SK-N-SH (cell line): ENCODE measurements around the gene BLOC1S6. TPM values are rescaled to one million over a fixed set of nuclear protein-coding genes. Genes with fewer than 3 reads are reported as not detected.

ENCODE experiments used
- CTCF ChIA-PET: fragments of 300-600, 350-600 bp; formaldehyde crosslinking; extraction: SDS; loops from one replicate; lab custom pipeline; 2021; lab: Yijun Ruan, JAX
- POLR2A ChIA-PET: fragments of 350-600 bp; sonication (Branson Sonifier 250); formaldehyde crosslinking; extraction: SDS; loops from one replicate; lab custom pipeline; 2020; ENCODE audit warnings: antibody characterized with exemption, inconsistent platforms; lab: Yijun Ruan, JAX
- DNase-seq: peaks from one replicate; pipeline ENCODE4 v3.0.0; 2012
- H2AFZ ChIP-seq: fragments of 200-600 bp; sonication (generic); 2 replicates; pipeline ENCODE4 v1.8.1; 2016; ENCODE audit warnings: antibody characterized with exemption, mild to moderate bottlenecking, low read depth
- H3F3A ChIP-seq: fragments of 200-600 bp; sonication (generic); replicated peaks from 2 replicates; pipeline ENCODE3; 2016; ENCODE audit warnings: antibody characterized with exemption, mild to moderate bottlenecking; ENCODE audit not compliant: insufficient read depth
- H3K27ac ChIP-seq, 2 experiments: fragments of 200-500 bp in 1 of 2; fragments of 200-600 bp in 1 of 2; sonication (Bioruptor generic) in 1 of 2; sonication (generic), shearing (Covaris generic) in 1 of 2; 2 replicates each; pipeline versions ENCODE4 v1.5.1 to v1.6.1; 2014 to 2016; ENCODE audit warnings: low read depth in 2 of 2, inconsistent platforms in 1 of 2, low read length in 1 of 2, mild to moderate bottlenecking in 1 of 2, mixed read lengths in 1 of 2
- H3K27me3 ChIP-seq: fragments of 200-600 bp; sonication (generic), shearing (Covaris generic); 2 replicates; pipeline ENCODE4 v1.6.1; 2016; ENCODE audit warnings: mixed run types; ENCODE audit not compliant: insufficient read depth
- H3K36me3 ChIP-seq, 2 experiments: fragments of 200-500 bp in 1 of 2; fragments of 200-600 bp in 1 of 2; sonication (Bioruptor generic) in 1 of 2; sonication (generic) in 1 of 2; replicated peaks in 1 of 2; 2 replicates each; pipeline versions ENCODE3 to v1.5.1; 2014 to 2016; ENCODE audit warnings: low read length in 1 of 2, mild to moderate bottlenecking in 1 of 2; ENCODE audit not compliant: insufficient read depth in 2 of 2, control insufficient read depth in 1 of 2
- H3K4me1 ChIP-seq, 2 experiments: fragments of 200-500 bp in 1 of 2; fragments of 200-600 bp in 1 of 2; sonication (Bioruptor generic) in 1 of 2; sonication (generic), shearing (Covaris generic) in 1 of 2; 2 replicates each; pipeline versions ENCODE4 v1.5.1 to v1.6.1; 2014 to 2016; ENCODE audit warnings: low read depth in 1 of 2, low read length in 1 of 2, mixed run types in 1 of 2; ENCODE audit not compliant: insufficient read depth in 2 of 2, control insufficient read depth in 1 of 2
- H3K4me2 ChIP-seq: fragments of 200-600 bp; sonication (generic), shearing (Covaris generic); 2 replicates; pipeline ENCODE4 v1.6.1; 2017; ENCODE audit warnings: mixed run types
- H3K4me3 ChIP-seq, 2 experiments: fragments of 200-500 bp in 1 of 2; fragments of 200-600 bp in 1 of 2; sonication (Bioruptor generic) in 1 of 2; sonication (generic), shearing (Covaris generic) in 1 of 2; 2 replicates each; pipeline versions ENCODE4 v1.5.1 to v1.8.1; 2014 to 2016; ENCODE audit warnings: low read depth in 2 of 2, inconsistent platforms in 1 of 2, low read length in 1 of 2, mild to moderate bottlenecking in 1 of 2, mixed read lengths in 1 of 2, moderate library complexity in 1 of 2
- H3K79me2 ChIP-seq: fragments of 200-600 bp; sonication (generic); 2 replicates; pipeline ENCODE4 v1.8.1; 2017; ENCODE audit warnings: mild to moderate bottlenecking; ENCODE audit not compliant: insufficient read depth
- H3K9ac ChIP-seq: fragments of 200-600 bp; sonication (generic); 2 replicates; pipeline ENCODE4 v1.6.1; 2017; ENCODE audit warnings: mixed run types
- H3K9me2 ChIP-seq: fragments of 200-600 bp; sonication (generic); 2 replicates; pipeline ENCODE4 v1.6.1; 2017; ENCODE audit warnings: mixed run types
- H3K9me3 ChIP-seq: fragments of 200-600 bp; sonication (generic); 2 replicates; pipeline ENCODE4 v1.6.1; 2017; ENCODE audit warnings: mixed run types, mild to moderate bottlenecking, moderate library complexity
- H4K20me1 ChIP-seq: fragments of 200-600 bp; sonication (generic); 2 replicates; pipeline ENCODE4 v1.6.1; 2017; ENCODE audit warnings: mild to moderate bottlenecking, mixed run types; ENCODE audit not compliant: insufficient read depth
- CHD2 ChIP-seq: fragments of 150-350 bp; IDR thresholded peaks from 2 replicates; pipeline ENCODE4 v1.6.1; 2018; ENCODE audit warnings: low read length; ENCODE audit not compliant: partially characterized antibody
- EP300 ChIP-seq, 2 experiments: IDR thresholded peaks; 2 replicates each; pipeline versions ENCODE4 v1.4.0 to v1.6.1; 2012; ENCODE audit warnings: borderline replicate concordance in 1 of 2, low read depth in 1 of 2, low read length in 1 of 2
- EZH2phosphoT487 ChIP-seq: fragments of 200-600 bp; sonication (generic); IDR thresholded peaks from 2 replicates; pipeline ENCODE4 v1.6.1; 2017; ENCODE audit warnings: low read depth, mixed run types, mild to moderate bottlenecking, antibody characterized with exemption, moderate library complexity, borderline replicate concordance
- FOSL2 ChIP-seq: IDR thresholded peaks from 2 replicates; pipeline ENCODE4 v1.4.0; 2012; ENCODE audit warnings: low read depth, mild to moderate bottlenecking, moderate library complexity, borderline replicate concordance
- FOXJ3 ChIP-seq: sonication (generic); formaldehyde crosslinking; IDR thresholded peaks from 2 replicates; pipeline ENCODE4 v1.5.1; 2020; ENCODE audit warnings: mild to moderate bottlenecking, missing genetic modification reagents
- FOXM1 ChIP-seq: IDR thresholded peaks from 2 replicates; pipeline ENCODE4 v1.4.0; 2012; ENCODE audit warnings: low read depth, mild to moderate bottlenecking
- GATA2 ChIP-seq: sonication (generic); formaldehyde crosslinking; IDR thresholded peaks from 2 replicates; pipeline ENCODE4 v1.5.0; 2020; ENCODE audit warnings: mild to moderate bottlenecking, missing genetic modification reagents
- JUND ChIP-seq: IDR thresholded peaks from 2 replicates; pipeline ENCODE4 v1.4.0; 2012
- MEF2A ChIP-seq: IDR thresholded peaks from 2 replicates; pipeline ENCODE4 v1.4.0; 2012; ENCODE audit warnings: low read depth, borderline replicate concordance
- MXI1 ChIP-seq: IDR thresholded peaks from 2 replicates; pipeline ENCODE4 v1.6.1; 2012; ENCODE audit warnings: mild to moderate bottlenecking, low read depth, low read length, improper control_type of control experiment
- NRF1 ChIP-seq: IDR thresholded peaks from 2 replicates; pipeline ENCODE4 v1.6.1; 2012; ENCODE audit warnings: low read depth, mild to moderate bottlenecking, low read length
- POLR2AphosphoS5 ChIP-seq: IDR thresholded peaks from 2 replicates; pipeline ENCODE4 v1.6.1; 2012; ENCODE audit warnings: low read depth, low read length
- RCOR1 ChIP-seq: fragments of 150-350 bp; IDR thresholded peaks from 2 replicates; pipeline ENCODE4 v1.6.1; 2017; ENCODE audit warnings: antibody characterized with exemption, low read length
- RFX5 ChIP-seq: IDR thresholded peaks from 2 replicates; pipeline ENCODE4 v1.6.1; 2012; ENCODE audit warnings: mild to moderate bottlenecking, improper control_type of control experiment, low read length
- RXRA ChIP-seq: IDR thresholded peaks from 2 replicates; pipeline ENCODE4 v1.4.0; 2012; ENCODE audit warnings: low read depth, mild to moderate bottlenecking, borderline replicate concordance
- SIN3A ChIP-seq: IDR thresholded peaks from 2 replicates; pipeline ENCODE4 v1.6.1; 2012; ENCODE audit warnings: low read depth, mild to moderate bottlenecking, low read length, moderate library complexity, borderline replicate concordance
- SMC3 ChIP-seq: IDR thresholded peaks from 2 replicates; pipeline ENCODE4 v1.6.1; 2012; ENCODE audit warnings: low read depth, low read length, improper control_type of control experiment
- TCF12 ChIP-seq: IDR thresholded peaks from 2 replicates; pipeline ENCODE4 v1.4.0; 2012
- YY1 ChIP-seq: IDR thresholded peaks from 2 replicates; pipeline ENCODE4 v1.4.0; 2012; ENCODE audit warnings: low read depth, mild to moderate bottlenecking
- WGBS: methylation state at CpG from one replicate; pipeline ENCODE4 v1.1.6; 2017; ENCODE audit warnings: low lambda C conversion rate; 5-methylcytosine and 5-hydroxymethylcytosine counted together
- polyA plus RNA-seq, 3 experiments: library from polyadenylated mRNA; depleted of rRNA; stranded (reverse); fragments of >200 nt; gene quantifications; 2 replicates each; pipeline ENCODE4 v1.2.3, GENCODE V29; 2012
- TF ChIP-seq, protein P1 (sequence below): IDR thresholded peaks from 2 replicates; pipeline ENCODE4 v1.4.0; 2012; ENCODE audit warnings: low read depth, borderline replicate concordance
- TF ChIP-seq, protein P2 (sequence below): IDR thresholded peaks from 2 replicates; pipeline ENCODE4; 2012
- TF ChIP-seq, protein P3 (sequence below): fragments of 150-350 bp; IDR thresholded peaks from 2 replicates; pipeline ENCODE4 v1.6.1; 2016; ENCODE audit warnings: mild to moderate bottlenecking, low read depth, low read length
- TF ChIP-seq, protein P4 (sequence below): IDR thresholded peaks from 2 replicates; pipeline ENCODE4 v1.4.0; 2012; ENCODE audit warnings: low read depth

Gene BLOC1S6
- polyA plus RNA-seq, 1 of the 3 experiments (the other 2 are of a cell fraction): 11.3 TPM

DNA sequence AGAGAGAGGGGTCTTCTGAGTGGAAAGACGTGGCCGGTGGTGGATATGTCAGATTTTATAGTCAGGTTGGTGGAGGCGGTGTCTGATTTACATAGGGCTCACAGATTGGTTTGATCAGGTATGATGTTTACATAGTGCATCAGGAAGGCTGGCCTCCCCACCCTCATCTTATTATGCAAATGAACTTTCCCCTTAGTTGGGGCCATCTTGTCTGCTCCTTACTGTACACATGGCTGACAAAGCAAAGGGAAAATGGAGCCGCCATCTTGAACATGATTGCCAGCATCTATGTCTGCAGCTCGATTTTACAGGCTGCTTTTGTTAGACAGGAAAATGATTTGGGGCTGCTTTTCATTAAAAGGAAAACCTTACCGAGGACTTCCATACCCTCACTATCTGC is 67.6 kb downstream of the BLOC1S6 start:
- H3K79me2 ChIP-seq: no peaks in the 10 kb centered on the region

DNA sequence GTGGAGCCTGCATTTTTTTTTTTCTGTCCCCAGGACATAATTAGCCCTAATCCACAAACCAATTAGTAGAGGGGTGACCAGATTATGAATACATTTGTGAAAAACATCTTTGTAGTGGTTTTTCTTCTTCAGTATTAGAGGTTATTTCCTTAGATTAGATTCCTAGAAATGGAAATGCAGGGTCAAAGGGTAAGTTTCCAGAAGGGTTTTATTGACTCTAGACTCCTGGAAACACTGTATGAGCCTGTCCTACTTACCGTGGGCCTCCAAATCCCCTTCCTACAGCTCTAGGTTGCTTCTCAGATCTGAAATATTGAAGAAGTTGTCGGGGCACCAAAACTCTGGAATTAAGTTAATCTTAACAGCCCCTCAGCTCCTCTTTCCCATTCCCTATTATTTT is 70.1 kb downstream of the BLOC1S6 start:
- ChIA-PET CTCF (no interaction called here), POLR2A (no interaction called here)
- Histone ChIP-seq H3K9me3 (no peaks in the 10 kb centered on the region), H3K9ac (no peak overlapping the region), H2AFZ (no peak overlapping the region), H3K79me2 (no peaks in the 10 kb centered on the region), H3K4me1 (no peaks in the 10 kb centered on the region), H3F3A (no peaks in the 10 kb centered on the region), H3K4me3 (no peak overlapping the region), H3K36me3 (no peaks in the 10 kb centered on the region), H3K4me2 (no peak overlapping the region), H3K27ac (no peak overlapping the region), H3K27me3 (no peaks in the 10 kb centered on the region), H4K20me1 (no peaks in the 10 kb centered on the region), H3K9me2 (no peaks in the 10 kb centered on the region)
- DNase-seq: no peak
- WGBS: 78% methylated on average over 2 of the region's 2 CpGs
- TF ChIP-seq GATA2 (CRISPR knock-in tag) (no peak), JUND (no peak), EZH2phosphoT487 (no peak), NRF1 (no peak), FOXM1 (no peak), MEF2A (no peak), MXI1 (no peak), RXRA (no peak), CHD2 (no peak), FOSL2 (no peak)
- TF ChIP-seq, protein P1, sequence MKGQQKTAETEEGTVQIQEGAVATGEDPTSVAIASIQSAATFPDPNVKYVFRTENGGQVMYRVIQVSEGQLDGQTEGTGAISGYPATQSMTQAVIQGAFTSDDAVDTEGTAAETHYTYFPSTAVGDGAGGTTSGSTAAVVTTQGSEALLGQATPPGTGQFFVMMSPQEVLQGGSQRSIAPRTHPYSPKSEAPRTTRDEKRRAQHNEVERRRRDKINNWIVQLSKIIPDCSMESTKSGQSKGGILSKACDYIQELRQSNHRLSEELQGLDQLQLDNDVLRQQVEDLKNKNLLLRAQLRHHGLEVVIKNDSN: no peak
- TF ChIP-seq, protein P2, sequence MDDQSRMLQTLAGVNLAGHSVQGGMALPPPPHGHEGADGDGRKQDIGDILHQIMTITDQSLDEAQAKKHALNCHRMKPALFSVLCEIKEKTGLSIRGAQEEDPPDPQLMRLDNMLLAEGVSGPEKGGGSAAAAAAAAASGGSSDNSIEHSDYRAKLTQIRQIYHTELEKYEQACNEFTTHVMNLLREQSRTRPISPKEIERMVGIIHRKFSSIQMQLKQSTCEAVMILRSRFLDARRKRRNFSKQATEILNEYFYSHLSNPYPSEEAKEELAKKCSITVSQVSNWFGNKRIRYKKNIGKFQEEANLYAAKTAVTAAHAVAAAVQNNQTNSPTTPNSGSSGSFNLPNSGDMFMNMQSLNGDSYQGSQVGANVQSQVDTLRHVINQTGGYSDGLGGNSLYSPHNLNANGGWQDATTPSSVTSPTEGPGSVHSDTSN: no peak
- TF ChIP-seq, protein P3, sequence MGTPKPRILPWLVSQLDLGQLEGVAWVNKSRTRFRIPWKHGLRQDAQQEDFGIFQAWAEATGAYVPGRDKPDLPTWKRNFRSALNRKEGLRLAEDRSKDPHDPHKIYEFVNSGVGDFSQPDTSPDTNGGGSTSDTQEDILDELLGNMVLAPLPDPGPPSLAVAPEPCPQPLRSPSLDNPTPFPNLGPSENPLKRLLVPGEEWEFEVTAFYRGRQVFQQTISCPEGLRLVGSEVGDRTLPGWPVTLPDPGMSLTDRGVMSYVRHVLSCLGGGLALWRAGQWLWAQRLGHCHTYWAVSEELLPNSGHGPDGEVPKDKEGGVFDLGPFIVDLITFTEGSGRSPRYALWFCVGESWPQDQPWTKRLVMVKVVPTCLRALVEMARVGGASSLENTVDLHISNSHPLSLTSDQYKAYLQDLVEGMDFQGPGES: no peak

More for the DNA sequence above, 67.6 kb downstream of the BLOC1S6 start:
- no peak for DNase-seq
- no peaks in the 10 kb centered on the region for H3K9me2 ChIP-seq
- CTCF ChIA-PET: no interaction called here
- H2AFZ ChIP-seq: no peak overlapping the region
- H3K27ac ChIP-seq: no peak overlapping the region
- no peaks in the 10 kb centered on the region for H3K4me1 ChIP-seq
- TF ChIP-seq YY1 (no peak), POLR2AphosphoS5 (no peak), SMC3 (no peak), TCF12 (no peak), MXI1 (no peak), SIN3A (no peak), GATA2 (CRISPR knock-in tag) (no peak), RCOR1 (no peak), EP300 (IDR thresholded peaks at IDR 0.05; ENCODE audit: borderline replicate concordance in 1 of 2, low read depth in 1 of 2, low read length in 1 of 2) (no peak), FOXJ3 (CRISPR knock-in tag) (no peak), RXRA (no peak), FOXM1 (no peak), RFX5 (no peak), JUND (no peak)
- TF ChIP-seq, protein P2: no peak
- TF ChIP-seq, protein P3: no peak
- TF ChIP-seq, protein P4, sequence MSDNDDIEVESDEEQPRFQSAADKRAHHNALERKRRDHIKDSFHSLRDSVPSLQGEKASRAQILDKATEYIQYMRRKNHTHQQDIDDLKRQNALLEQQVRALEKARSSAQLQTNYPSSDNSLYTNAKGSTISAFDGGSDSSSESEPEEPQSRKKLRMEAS: no peak
- POLR2A ChIA-PET: no interaction called here
- H3K9ac ChIP-seq: no peak overlapping the region
- H3K27me3 ChIP-seq: no peaks in the 10 kb centered on the region
- no peaks in the 10 kb centered on the region for H4K20me1 ChIP-seq
- no peaks in the 10 kb centered on the region for H3F3A ChIP-seq
- no peaks in the 10 kb centered on the region for H3K9me3 ChIP-seq
- no peaks in the 10 kb centered on the region for H3K36me3 ChIP-seq
- H3K4me3 ChIP-seq: no peak overlapping the region
- H3K4me2 ChIP-seq: no peak overlapping the region
- whole genome bisulfite sequencing: 60% methylated on average over 6 of the region's 6 CpGs
